Suppressor macrophage (primary cell): Measurements from ENCODE around the gene ELF1.
"Not testable (repeated sequence)": the region's sequence is repeated elsewhere in the genome, so short reads cannot be mapped to it uniquely, and the experiment has no call there.

Experiments used
- DNase-seq, 4 experiments: peaks; one replicate each; pipeline ENCODE4 v3.0.0-alpha.2; 2020 to 2022

Gene ELF1

GRCh38 chr13:40933508-40934204 lies 85.5 kb downstream of the ELF1 start:
- DNase-seq = no peak

DNA sequence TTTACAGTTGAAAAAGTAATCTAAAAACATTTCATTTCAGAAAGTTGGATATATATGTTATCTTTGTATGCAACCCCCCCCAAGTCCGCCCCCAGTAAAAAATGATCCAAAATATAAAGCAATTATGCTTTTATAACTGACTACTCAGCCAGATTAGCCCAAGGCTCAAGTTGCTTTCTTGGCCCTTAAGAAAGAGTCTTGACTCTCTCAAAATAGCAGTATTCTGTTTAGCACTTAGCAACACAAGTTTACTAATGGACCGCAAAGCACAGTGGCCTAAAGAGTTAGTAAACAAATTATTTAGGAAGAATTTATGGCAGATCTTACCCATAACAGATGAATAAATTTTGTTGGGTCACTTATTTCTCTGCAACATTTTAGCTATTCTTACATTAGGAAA lies 86.9 kb downstream of the ELF1 start:
- DNase-seq = no peak

DNA sequence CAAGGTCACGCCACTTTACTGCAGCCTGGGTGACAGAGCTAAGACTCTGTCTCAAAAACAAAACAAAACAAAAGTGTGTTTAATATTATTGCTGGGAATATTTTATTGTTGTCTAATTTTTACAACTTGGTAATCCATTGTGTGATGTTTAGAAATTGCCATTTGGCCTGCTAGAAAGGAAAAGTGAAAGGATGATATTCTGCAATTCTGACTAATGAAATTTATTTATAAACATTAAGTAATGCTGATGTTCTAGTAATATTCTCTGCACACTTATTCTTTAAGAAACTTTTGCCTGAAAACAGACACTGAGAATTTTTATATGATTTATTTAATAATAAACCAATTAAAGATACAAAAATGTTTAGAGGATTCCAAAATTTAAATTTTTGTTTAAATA lies 87.4 kb downstream of the ELF1 start:
- DNase-seq = no peak

DNA sequence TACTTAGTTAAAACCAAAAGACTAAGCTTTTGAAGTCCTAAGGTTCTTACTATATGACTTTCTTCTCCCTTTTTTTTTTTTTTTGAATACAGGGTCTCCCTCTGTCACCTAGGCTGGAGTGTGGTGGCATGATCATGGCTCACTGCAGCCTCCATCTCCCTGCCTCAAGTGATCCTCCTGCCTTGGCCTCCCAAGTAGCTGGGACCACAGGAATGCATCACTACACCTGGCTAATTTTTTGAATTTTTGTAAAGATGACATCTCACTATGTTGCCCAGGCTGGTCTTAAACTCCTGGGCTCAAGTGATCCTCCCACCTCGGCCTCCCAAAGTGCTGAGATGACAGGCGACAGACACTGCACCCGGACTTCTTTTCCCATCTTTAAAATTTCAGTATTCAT lies 89.2 kb downstream of the ELF1 start:
- DNase-seq = not testable (repeated sequence)

DNA sequence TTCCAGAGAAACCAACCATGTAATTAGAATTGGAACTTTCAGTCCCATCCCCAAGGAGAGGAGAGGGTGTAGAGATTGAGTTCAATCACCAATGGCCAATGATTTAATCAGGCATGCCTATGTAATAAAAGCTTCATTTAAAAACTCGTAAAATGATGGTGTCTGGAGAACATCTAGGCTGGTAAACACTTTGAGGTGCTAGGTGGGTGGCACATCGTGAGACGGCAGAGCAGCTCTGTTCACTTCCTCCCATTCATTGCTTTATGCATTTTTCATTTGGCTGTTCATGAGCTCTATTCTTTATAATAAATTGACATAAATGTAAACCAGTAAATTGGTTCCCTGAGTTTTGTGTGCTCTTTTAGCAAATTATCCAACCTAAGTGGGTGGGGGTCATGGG lies 90.1 kb downstream of the ELF1 start:
- no peak for DNase-seq

DNA sequence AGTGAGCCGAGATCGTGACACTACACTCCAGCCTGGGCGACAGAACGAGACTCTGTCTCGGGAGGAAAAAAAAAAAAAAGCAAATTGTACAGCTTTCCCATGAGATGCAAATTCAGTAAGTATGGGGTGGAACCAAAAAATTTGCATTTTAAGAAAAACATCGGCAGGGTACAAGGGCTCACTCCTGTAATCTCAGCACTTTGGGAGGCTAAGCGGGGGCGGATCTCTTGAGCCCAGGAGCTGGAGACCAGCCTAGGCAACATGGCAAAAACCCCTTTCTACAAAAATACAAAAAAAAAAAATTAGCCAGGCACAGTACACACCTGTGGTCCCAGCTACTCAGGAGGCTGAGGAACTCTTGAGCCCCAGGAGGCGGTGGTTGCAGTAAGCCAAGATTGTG lies 91.2 kb downstream of the ELF1 start:
- DNase-seq = no peak

DNA sequence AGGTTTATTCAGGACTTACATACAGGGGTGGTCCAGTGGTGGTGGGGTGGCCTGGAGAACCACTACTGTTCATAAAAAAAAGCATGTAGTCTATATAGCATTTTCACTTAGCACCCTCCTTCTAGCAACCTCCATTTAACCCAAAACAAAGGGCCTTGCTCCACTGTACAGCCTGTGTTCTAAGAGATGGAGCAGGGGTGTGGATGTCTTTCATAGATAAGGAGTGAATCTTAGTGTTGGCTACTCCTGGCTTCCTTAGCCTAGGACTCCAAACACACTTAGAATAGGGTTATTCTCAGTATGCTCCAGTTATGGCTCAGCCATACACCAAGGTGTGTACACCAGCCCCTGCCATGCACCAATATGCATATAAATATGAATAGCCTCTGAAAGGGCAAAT lies 95.2 kb downstream of the ELF1 start:
- no peak for DNase-seq

DNA sequence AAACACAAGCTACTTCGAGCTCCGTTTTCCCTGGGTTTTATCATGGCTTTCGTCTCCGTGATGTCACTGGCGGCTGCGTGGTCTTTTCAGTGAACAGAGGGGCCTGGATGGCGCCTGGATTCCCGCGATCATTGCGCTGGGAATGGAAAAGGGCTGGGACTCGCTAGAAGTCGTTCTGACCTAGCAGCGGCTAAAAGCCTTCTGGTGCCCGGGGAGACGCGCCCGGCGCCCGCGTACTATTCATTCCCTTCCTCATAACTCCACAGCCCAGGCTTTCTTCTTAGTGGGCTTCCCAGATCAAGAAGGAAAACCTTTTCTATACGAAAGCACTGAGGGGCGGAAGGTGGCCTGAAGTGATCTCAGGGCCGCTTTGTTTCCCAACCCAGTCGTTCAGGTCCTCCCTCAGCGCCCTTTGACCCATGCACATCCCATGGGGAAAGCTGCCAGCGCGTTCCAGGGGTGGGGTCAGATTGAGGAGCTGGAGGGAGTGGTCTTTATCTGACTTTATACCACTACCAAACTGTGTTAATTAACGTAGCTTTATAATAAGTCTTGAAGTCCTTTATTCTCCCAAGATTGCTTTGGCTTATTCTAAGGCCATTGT lies 96.6 kb downstream of the ELF1 start:
- DNase-seq = no peak

- no peak for DNase-seq
Observed at GRCh38 chr13:40920826-40921225, 98.3 kb downstream of the ELF1 start.

DNA sequence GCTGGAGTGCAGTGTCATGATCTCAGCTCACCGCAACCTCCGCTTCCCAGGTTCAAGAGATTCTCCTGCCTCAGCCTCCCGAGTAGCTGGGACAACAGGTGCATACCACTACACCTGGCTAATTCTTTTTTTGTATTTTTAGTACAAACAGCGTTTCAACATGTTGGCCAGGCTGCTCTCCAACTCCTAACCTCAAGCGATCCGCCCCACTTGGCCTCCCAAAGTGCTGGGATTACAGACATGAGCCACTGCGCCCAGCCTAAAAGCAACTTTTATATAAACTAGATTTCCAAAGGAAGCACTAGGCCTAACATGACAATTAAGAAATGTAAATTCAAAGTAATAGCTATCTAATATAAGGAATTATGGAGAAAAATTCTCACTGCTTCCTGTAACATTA lies 99.2 kb downstream of the ELF1 start:
- not testable (repeated sequence) for DNase-seq

DNA sequence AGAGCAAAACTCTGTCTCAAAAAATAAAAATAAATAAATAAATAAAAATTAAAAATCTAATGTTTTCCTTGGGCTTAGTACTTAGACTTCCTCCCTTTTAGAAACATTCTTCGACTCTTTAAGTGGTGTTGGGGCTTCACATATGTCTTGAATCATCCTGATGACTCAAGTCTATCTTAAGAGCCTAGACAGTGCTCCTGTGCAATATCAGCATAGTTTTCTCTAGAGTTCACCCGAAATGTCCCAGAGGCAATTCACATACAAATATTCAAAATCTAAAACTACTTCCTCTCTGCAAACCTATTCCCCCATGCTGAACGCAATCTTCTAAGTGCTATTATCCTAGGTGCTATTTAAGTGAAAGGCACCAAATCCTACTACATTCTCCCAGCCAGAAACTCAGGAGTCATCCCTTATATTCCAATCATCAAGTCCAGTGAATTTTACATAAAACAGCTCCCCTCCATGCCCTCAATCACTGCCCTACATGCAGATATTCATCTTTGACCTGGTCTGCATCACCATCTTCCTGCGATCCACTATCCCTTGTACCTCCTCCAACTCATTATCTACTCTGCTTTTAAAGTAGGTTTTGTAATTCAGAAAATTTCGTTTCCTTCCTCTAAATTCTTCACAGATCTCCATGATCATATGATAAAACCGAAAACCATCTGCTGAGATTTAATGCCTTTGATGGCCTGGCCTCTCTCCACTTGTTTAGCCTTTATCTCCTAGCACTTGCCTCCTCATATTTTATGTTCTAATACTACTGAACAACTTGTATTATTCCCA lies 102.7 kb downstream of the ELF1 start:
- no peak for DNase-seq

- not testable (repeated sequence) for DNase-seq
Observed at GRCh38 chr13:40914863-40915262, 104.3 kb downstream of the ELF1 start.

- no peak for DNase-seq
Observed at GRCh38 chr13:40911341-40911740, 107.8 kb downstream of the ELF1 start.

GRCh38 chr13:40910324-40911050 lies 108.6 kb downstream of the ELF1 start:
- DNase-seq = no peak

DNA sequence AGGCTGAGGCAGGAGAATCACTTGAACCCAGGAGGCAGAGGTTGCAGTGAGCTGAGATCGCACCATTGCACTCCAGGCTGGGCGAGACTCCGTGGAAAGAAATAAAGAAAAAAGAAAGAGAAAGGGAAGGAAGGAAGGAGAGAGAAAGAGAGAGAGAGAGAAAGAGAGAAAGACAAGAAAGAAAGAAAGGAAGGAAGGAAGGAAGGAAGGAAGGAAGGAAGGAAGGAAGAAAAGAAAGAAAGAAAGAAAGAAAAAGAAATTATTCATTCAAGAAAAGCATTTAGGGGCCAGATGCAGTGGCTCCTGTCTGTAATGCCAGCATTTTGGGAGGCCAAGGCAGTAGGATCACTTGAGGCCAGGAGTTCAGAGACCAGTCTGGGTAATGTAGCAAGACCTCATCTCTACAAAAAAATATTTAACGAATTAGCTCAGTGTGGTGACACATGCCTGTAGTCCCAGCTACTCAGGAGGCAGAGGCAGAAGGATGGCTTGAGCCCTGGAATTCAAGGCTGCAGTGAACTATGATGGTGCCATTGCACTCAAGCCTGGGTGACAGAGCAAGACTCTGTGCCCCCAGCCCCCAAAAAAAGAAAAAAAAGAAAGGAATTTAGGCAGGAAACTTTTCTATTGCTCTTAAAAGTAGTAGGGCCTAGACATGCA lies 109.4 kb downstream of the ELF1 start:
- DNase-seq = not testable (repeated sequence)

DNA sequence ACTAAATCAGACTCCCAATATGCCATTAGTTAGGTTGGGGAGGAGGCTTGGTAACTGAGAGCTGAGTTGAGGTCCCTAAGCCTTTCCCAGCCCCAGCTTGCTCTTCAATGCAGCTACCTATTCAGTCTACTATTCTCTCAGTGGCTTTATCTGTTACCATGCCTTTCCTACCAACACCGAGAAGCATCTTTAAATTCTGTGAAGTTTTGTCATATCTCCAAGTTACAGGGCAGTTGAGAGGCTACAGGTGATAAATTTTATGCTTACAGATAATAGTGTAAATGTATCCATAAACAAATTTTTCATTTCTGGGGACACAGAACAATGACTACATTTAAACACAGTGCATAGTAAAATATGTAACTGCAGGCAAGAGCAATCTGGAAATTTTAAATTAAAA lies 110.6 kb downstream of the ELF1 start:
- no peak for DNase-seq

DNA sequence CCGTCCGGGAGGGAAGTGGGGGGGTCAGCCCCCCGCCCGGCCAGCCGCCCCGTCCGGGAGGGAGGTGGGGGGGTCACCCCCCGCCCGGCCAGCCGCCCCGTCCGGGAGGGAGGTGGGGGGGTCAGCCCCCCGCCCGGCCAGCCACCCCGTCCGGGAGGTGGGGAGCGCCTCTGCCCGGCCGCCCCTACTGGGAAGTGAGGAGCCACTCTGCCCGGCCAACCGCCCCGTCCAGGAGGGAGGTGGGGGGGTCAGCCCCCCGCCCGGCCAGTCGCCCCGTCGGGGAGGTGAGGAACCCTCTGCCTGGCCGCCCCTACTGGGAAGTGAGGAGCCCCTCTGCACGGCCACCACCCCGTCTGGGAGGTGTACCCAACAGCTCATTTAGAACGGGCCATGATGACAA lies 118.1 kb downstream of the ELF1 start:
- DNase-seq = not testable (repeated sequence)

DNA sequence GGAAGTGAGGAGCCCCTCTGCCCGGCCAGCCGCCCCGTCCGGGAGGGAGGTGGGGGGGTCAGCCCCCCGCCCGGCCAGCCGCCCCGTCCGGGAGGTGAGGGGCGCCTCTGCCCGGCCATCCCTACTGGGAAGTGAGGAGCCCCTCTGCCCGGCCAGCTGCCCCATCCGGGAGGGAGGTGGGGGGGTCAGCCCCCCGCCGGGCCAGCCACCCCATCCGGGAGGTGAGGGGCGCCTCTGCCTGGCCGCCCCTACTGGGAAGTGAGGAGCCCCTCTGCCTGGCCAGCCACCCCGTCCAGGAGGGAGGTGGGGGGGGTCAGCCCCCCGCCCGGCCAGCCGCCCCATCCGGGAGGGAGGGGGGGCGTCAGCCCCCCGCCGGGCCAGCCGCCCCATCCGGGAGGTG lies 118.5 kb downstream of the ELF1 start:
- DNase-seq = not testable (repeated sequence)

DNA sequence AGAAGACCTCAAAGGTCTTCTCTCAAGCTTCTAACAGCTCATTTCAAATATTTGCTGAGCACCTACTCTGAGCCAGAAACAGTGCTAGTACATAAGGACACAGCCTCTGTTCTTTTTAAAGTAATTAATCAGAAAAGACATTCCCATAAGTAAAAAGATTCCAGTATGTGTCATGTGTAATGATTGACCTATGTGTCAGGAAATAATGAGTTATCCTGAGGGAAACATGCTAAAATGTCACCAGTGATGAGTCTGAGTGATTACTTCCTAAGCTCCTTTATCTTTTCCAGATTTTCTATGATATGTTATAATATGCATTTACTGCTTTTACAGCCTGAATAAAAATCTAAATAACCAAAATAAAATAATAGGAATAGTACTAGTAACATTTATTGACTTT lies 122.1 kb downstream of the ELF1 start:
- no peak for DNase-seq

DNA sequence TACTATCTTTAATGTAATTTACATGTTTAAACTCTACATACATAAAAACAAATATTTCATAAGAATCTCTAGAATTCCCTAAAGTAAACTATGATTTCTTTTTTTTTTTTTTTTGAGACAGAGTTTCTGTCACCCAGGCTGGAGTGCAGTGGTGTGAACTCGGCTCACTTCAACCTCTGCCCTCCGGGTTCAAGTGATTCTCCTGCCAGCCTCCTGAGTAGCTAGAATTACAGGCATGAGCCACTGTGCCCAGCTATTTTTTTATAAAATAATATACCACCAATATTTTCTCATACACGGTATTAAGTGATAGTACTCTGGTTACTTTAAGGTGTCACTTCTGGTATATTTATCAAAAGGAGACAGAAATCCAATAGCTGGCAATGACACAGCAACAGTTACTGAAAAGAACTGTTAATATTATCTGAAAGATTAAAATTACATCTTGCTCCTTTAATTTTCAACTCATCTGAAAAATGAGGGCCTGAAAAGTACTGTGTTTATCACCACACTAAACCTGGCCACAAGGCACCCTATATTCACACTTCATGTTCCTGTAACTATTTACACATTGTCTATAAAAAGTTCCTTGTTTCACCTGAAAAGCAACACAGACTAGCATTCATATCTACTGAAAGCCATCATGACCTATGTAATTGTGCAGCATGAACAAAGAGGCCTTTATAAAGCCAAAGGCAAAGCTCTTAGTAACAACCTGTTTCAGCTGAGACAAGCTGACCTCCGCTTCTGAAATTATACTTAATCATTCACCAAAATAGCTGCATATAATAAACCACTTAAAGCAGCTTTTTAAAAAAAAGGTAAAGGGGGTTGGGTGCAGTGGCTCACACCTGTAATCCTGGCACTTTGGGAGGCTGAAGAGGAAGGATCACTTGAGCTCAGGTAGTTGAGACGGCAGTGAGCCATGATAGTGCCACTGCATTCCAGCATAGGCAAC lies 123.6 kb downstream of the ELF1 start:
- DNase-seq = no peak

DNA sequence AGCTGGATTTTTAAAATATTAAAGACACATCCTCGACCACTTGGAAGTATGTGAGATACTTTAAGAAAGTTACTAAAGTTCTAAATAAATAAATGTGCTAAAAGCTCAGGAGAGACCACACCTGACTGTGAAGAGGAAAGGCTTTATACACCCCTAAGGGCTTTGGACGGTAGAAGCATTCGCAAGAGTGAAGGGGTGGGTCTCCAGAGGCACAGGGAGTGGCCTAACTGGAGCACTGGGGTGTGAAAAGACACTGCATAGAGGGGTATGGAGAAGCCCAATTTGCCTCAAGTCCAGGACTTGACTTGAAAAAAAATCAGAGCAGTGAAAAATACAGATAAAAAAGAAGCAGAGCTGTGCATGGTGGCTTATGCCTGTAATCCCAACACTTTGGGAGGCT lies 125.5 kb downstream of the ELF1 start:
- not testable (repeated sequence) for DNase-seq
